ENCODE data around the gene SSTR5.

SSTR5 gene

GRCh38 chr16:1112506-1113184 is 40.1 kb downstream of the SSTR5 start:
- TF ChIP-seq CTCF (IDR thresholded peaks at IDR 0.05; ENCODE audit: extremely low read depth, missing control alignments), result no peak
- no peak for DNase-seq (ENCODE audit: low spot score)

GRCh38 chr16:1113489-1113888 is 40.9 kb downstream of the SSTR5 start:
- DNase-seq (ENCODE audit: low spot score), result no peak
- no peak for TF ChIP-seq CTCF (IDR thresholded peaks at IDR 0.05; ENCODE audit: extremely low read depth, missing control alignments)

GRCh38 chr16:1113889-1114526 is 41.5 kb downstream of the SSTR5 start:
- TF ChIP-seq CTCF (IDR thresholded peaks at IDR 0.05; ENCODE audit: extremely low read depth, missing control alignments), result no peak
- no peak for DNase-seq (ENCODE audit: low spot score)

GRCh38 chr16:1116693-1117077 is 44.1 kb downstream of the SSTR5 start:
- no peak for TF ChIP-seq CTCF (IDR thresholded peaks at IDR 0.05; ENCODE audit: extremely low read depth, missing control alignments)
- no peak for DNase-seq (ENCODE audit: low spot score)

GRCh38 chr16:1117176-1117900 is 44.8 kb downstream of the SSTR5 start:
- no peak for DNase-seq (ENCODE audit: low spot score)
- no peak for TF ChIP-seq CTCF (IDR thresholded peaks at IDR 0.05; ENCODE audit: extremely low read depth, missing control alignments)

- DNase-seq (ENCODE audit: low spot score), result no peak
- TF ChIP-seq CTCF (IDR thresholded peaks at IDR 0.05; ENCODE audit: extremely low read depth, missing control alignments), result no peak
These were observed 45.4 kb downstream of the SSTR5 start for GRCh38 chr16:1117926-1118325.

- no peak for DNase-seq (ENCODE audit: low spot score)
- no peak for TF ChIP-seq CTCF (IDR thresholded peaks at IDR 0.05; ENCODE audit: extremely low read depth, missing control alignments)
These were observed 46.6 kb downstream of the SSTR5 start for GRCh38 chr16:1119129-1119528.
